ENCODE results near the gene TNFRSF11A.

GRCh38 chr18:62409821-62410220 lies 84.7 kb downstream of the TNFRSF11A start:
- TF ChIP-seq POLR2AphosphoS5 (IDR thresholded peaks at IDR 0.05; ENCODE audit: low read depth, low read length) (no peak), POLR2A (IDR thresholded peaks at IDR 0.05; ENCODE audit: low read depth, low read length) (no peak)

All from GM12892 (cell line).